ENCODE data around the gene PARVB.

The PARVB gene

DNA sequence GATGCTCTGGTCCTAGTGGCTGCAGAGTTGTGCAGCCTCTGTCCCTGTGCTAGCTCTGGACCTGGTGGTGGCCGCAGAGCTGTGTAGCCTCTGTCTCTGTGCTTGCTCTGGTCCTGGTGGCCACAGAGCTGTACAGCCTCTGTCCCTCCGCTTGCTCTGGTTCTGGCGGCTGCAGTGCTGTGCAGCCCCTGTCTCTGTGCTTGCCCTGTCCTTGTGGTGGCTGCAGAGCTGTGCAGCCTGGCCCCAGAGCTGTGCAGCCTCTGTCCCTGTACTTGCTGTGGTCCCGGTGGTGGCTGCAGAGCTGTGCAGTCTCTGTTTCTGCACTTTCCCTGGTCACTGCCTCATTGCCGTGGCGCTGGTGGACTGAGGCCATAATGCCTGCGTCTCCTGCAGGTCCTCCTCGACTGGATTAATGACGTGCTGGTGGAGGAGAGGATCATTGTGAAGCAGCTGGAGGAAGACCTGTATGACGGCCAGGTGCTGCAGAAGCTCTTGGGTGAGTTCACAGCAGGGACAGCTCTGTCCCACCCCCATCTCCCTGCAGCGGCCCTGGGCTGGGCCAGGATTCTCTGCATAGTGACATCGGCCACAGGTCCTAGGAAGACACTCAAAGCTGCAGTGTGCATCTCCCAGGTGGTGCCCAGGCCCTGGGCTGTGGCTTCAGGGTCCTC, 94.7 kb downstream of the PARVB start:
- H3K4me3 ChIP-seq (ENCODE audit: low read length): no peak overlapping the region
- no peak for DNase-seq (ENCODE audit: low read depth, low spot score)

DNA sequence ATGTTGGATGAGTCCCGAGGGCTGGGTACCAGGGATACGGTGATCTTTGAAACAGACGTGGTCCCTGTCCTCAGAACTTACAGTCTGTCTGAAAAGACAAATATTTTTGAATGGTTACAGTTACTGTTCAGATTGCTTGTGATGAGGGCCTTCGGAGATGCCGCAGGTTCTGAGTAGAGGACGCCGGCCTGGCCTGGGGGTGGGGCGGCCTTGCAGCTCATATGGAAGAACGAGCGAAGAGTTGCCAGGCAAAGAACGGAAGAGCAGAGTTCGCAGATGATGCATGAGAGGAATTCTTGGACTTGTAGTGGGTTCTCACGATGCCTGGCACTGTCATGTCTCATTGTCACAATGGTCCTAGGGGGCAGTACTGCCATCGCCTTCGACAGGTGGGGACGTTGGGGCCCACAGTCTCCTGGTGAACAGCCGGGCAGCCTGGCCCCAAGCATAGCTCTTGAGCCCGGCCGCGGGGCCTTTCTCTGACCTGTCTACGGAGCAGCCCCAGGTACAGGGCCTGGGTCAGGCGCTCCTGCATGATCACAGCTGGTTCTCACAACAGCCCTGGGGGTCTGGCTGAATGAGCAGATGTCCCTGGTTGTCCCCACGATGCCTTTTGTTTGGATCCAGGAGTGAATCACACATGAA, 95.7 kb downstream of the PARVB start:
- no peak overlapping the region for H3K4me3 ChIP-seq (ENCODE audit: low read length)

DNA sequence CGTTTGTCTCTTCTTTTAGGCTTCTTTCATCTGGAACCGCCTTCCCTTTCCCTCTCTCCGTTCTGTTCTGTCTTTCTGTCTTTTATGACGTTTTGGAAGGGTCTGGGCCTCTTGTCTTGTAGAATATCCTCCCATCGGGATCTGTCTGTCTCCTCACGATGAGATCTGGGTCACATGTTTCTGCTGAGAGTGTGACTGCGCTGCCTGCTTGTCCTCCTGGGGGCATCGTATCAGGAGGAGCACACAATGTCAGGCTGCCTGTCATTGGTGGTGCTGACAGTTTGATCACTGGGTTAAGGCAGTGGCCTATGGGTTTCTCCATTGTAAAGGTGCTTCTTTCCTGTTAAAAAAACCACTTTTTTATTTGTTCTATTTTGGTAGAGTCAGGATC, 96.2 kb downstream of the PARVB start:
- peak; percentile 11 for DNase-seq (ENCODE audit: low read depth, low spot score)
- no peak overlapping the region for H3K4me3 ChIP-seq (ENCODE audit: low read length)

More for the DNA sequence above, 95.7 kb downstream of the PARVB start:
- no peak for DNase-seq (ENCODE audit: low read depth, low spot score)

DNA sequence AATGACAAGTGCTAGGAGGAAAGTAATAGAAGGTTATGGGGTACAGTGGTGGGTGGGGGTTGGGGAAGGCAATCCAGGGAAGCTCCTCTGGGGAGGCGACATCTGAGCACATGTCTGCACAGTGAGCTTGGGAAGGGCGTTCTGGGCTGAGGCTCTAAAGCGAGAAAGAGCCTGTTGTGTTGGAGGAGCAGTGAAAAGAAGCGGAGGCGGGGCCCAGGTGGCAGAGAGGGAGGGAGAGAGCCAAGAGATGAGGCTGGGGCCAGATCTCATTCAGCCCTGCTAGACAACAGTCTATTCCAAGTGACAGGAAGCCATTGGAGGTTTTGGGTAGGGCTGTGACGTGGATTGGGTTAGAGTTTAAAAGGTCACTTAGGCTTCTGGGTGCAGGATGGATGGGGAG, 101.3 kb downstream of the PARVB start:
- no peak overlapping the region for H3K4me3 ChIP-seq (ENCODE audit: low read length)
- DNase-seq (ENCODE audit: low read depth, low spot score): no peak

DNA sequence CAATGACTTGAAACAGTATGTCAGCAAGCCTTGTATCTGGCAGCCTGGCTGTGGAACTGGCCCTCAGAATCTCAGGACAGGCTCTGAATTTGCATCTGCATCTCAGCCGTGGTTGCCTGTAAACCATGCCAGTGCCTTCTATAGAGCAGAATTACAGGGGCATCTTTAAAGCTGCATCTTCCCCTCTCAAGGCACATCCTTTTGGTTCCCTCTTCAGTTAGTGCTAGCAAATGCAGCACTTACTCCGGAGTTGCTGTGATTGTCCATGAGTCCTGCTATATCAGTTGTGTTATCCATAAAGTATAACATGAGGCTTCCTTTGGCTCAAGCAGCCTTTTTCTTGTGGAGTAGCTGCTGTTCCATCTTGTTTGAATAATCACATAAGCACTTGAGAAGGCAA, 102.7 kb downstream of the PARVB start:
- DNase-seq (ENCODE audit: low read depth, low spot score): no peak

DNA sequence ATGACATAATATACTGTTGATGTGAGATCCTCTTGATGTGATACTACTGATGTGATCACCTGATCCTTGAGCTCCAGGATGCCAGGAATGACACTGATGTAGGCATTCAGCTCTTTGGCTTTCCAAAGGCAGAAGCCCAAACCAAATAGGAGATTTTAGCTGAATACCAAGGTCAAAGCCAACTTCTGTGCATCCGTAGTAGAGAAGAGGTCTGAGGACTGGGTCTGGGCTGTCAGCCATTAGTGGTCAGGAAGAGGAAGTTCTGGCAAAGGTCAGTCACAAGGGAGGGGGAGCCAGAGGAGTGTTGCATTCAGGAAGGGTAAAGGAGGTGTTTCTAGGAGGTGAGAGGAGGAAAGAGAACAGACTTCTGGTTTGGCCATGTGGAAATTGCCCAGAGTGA, 103.3 kb downstream of the PARVB start:
- no peak for DNase-seq (ENCODE audit: low read depth, low spot score)
- H3K4me3 ChIP-seq (ENCODE audit: low read length): no peak overlapping the region

More for the DNA sequence above, 102.7 kb downstream of the PARVB start:
- H3K4me3 ChIP-seq (ENCODE audit: low read length): no peak overlapping the region

DNA sequence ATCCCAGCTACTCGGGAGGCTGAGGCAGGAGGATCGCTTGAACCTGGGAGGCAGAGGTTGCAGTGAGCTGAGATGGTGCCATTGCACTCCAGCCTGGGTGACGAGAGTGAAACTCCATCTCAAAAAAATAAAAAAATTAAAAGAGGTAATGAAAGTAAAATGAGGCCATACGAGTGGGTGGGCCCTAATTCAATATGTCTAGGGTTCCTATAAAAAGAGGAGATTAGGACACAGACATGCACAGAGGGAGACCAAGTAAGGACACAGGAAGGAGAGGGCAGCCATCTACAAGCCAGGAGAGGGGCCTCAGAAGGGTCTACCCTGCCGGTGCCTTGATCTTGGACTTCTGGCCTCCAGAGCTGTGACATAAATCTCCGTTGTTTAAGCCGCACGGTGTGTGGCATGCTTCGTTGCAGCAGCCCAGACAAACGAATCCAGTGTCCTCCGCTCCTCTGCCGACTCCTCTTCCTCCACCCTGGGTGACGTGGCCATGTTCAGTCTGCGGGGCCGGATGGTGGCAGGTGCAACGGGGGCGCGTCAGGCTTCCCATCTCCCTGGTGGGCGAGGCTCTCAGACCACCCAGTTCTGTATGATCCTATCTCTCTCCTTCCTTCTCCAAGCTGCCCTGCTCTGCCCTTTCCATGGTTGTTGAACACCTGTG, 105.0 kb downstream of the PARVB start:
- no peak overlapping the region for H3K4me3 ChIP-seq (ENCODE audit: low read length)
- DNase-seq (ENCODE audit: low read depth, low spot score): no peak

DNA sequence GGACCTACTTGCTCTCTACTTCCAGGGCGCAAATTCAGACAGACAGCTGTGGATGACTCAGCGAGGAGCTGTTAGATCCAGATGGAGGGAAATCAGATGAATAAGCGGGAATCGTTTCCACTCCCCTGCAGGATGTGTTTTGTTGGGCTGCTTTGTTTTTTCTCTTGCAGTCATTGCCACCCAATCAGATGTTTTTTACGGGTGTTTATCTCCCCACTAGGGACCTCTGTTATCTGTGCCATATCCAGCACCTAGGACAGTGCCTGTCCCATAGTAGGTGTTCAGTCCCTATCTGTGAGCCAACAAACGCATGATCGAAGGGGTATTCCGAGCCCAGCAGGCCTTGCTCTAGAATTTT, 105.5 kb downstream of the PARVB start:
- DNase-seq (ENCODE audit: low read depth, low spot score): no peak

DNA sequence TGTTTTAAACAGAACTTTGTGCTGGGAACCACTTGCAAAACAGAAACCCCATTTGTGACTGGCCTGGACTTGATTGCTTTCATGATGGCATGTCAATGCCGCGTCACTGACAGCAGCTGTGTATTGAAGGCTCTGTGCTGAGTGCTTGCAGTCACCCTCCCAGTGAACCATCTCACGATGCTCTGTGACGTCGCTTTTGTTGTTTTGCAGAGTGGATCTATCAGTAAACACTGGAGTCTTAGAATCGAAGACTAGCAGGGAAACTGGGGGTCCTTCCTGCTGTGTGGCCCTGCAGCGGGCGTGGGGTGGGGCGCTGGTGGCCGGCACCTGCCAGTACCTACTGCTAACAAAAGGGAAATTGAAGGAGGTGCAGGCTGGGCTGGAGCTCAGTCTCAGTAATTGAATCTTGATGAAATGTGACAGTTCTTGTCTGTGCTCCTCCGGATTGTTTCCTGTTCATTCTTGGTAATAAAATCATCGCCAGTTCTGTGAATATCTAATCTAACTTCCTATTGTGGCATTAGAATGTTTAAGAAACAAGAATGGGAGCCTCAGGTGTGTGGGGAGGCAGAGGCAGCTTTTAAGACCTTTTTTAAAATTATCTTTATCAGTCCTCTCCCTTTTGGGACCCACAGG, 106.1 kb downstream of the PARVB start:
- no peak overlapping the region for H3K4me3 ChIP-seq (ENCODE audit: low read length)
- DNase-seq (ENCODE audit: low read depth, low spot score): no peak

More for the DNA sequence above, 105.5 kb downstream of the PARVB start:
- no peak overlapping the region for H3K4me3 ChIP-seq (ENCODE audit: low read length)

DNA sequence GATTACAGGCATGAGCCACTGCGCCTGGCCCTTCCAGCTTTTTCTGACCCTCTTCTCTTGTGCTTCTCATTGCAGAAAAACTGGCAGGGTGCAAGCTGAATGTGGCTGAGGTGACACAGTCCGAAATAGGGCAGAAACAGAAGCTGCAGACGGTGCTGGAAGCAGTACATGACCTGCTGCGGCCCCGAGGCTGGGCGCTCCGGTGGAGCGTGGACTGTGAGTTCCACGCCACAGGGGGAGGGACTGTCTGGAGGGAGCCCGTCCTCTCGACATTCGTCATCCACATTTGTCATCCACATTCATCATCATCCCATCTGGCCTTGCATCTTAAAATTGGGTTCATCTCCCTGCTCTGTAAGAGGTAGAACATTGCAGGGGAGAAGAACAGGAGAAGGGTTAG, 107.3 kb downstream of the PARVB start:
- H3K4me3 ChIP-seq (ENCODE audit: low read length): no peak overlapping the region
- DNase-seq (ENCODE audit: low read depth, low spot score): no peak

DNA sequence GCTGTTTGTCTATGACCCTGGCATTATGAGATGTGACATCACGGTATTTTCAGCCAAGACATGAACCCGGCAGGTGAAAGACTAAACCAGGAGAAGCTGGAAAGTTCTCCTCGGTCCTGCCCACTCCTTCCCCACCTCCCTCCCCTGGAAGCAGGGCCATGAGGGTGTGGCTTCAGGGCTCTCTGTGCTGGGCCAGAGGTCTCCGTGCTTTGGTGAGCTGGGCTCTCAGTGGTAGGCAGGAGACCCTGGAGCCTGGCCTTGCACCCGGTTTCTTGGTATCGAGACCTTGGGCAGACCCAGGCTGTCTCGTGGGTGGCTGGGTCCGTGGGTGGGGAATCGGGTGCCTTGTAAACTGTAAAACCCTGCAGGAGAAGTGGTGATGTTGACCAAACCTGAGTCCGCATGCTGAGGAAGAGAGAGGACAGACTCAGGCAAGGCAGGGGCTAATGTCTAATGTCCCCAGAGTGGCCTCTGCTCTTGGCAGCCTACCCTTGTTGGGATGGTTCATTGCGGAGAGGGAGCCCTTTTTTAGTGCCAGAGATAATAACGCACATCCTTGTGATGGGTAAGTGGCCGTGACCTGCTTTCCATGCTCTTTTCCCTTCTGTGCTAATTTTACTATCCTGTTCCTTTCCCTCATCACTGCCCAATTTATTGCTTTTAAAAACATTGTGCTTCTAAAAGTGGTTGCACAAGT, 108.0 kb downstream of the PARVB start:
- no peak overlapping the region for H3K4me3 ChIP-seq (ENCODE audit: low read length)
- DNase-seq (ENCODE audit: low read depth, low spot score): no peak

DNA sequence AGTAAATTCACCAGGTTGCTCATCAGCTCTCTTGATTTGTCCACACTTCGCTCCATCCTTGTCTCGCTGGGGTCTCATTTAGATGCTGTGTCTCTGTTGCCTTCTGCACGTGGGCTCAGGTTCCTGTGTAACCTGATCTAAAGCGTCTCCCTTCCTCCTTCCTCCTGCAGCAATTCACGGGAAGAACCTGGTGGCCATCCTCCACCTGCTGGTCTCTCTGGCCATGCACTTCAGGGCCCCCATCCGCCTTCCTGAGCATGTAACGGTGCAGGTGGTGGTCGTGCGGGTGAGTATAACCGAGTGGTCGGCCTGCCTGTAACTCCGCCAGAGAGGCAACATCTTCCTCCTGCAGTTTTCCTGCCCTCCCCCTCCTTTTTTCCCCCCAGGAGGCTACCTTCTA, 108.6 kb downstream of the PARVB start:
- no peak overlapping the region for H3K4me3 ChIP-seq (ENCODE audit: low read length)
- DNase-seq (ENCODE audit: low read depth, low spot score): no peak

DNA sequence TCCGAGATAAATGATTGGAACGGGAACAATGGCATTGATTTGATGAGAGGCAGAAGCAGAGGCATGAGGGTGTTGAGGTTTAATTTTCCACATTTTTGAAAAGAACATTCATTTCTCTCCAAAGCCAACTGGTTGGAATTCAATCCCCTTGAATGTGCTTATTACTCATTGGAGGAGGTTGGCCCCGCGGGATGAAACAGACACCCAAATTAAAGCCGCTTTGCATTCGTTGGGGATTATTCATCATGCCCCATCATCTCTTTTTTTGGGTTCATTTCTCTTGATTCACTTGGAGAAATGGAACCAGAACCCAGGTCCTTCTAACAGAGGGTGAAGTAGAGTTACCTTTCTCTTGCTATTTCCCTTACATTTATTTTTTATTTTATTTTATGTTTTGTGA, 109.1 kb downstream of the PARVB start:
- no peak overlapping the region for H3K4me3 ChIP-seq (ENCODE audit: low read length)
- no peak for DNase-seq (ENCODE audit: low read depth, low spot score)

DNA sequence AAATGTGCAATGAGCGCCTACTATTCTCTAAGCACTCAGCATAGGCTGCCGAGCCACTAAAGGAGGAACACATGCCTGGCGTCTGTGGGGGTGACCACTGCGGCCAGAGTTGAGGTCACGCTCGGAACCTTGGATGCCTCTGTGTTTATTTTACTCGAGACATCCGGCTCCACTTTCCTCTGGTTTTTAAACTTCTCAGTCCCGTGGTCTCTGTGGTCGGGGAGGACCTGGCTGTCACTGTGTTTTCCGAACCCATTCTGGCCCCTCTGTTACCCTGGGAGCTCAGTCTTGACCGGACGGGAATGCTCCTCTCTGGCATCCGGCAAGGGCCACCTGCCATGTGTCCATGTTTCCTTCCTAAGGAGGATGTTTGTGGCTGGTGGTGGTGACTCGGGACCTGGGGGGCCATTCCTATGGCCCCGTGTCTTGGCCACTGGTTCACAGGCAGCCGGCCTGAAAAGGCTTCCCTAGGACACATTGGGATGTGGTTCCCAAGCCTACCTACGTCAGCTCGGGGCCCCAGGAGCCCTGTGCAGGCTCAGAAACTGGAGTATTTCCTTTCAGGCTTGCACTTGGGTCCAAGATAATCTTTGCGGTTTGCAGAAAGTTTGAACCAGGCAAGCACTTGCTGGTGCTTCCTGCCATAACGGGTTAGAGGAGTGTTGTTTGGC, 109.9 kb downstream of the PARVB start:
- DNase-seq (ENCODE audit: low read depth, low spot score): no peak
- H3K4me3 ChIP-seq (ENCODE audit: low read length): no peak overlapping the region

DNA sequence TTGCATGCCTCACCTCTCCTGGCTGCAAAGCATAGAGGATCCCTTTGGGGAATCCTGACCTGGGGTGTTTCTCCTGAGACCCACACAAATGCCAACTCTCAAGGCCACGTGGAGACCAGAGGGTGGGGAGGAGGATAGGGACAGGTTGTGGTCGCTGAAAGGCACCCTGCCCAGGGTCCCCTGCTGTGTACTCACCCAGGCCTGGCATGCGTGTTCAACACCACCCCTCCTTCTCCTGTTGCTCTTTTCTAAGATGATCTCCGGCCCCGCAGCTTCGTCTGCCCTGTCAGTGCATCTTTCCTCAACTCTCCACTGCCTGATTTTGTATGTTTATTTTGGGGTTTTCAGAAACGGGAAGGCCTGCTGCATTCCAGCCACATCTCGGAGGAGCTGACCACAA, 112.0 kb downstream of the PARVB start:
- DNase-seq (ENCODE audit: low read depth, low spot score): no peak
- H3K4me3 ChIP-seq (ENCODE audit: low read length): no peak overlapping the region

DNA sequence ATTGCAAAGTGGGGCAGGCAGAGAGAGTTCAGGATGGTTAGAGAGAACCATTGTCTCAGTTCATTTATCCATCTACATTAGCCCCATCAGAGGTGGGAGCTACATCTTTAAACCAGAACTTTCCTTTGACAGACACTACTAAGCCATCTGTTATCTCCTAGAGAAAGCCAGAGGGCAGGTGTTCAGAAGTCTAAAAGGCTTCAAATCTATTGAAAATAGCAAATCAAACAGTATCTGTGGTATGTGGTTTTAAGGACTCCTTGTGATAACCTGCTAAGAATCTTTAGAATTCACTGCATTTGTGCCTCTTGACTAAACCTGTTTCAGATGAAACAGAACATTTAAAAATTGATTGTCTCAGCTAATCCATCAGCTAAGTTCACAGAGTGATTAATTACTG, 112.7 kb downstream of the PARVB start:
- peak; percentile 83 for DNase-seq (ENCODE audit: low read depth, low spot score)
- no peak overlapping the region for H3K4me3 ChIP-seq (ENCODE audit: low read length)

DNA sequence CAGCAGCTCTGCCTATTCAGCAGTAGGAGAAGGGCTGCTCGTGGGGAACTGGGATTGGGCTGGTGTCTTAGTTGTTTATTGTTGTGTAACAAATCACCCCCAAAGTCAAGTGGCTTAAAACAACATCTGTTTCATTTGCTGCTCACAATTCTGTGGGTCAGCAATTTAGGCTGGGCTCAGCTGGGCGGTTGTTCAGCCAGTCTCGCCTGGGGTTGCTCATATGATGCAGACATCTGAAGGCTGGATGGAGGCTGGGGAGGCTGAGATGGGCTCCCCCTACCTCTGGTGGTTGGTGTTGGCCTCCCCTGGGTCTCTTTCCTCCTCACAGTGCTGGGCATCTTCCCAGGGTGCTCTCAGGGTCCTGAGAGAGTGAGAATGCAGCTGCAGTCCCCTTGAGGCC, 113.3 kb downstream of the PARVB start:
- no peak for DNase-seq (ENCODE audit: low read depth, low spot score)
- no peak overlapping the region for H3K4me3 ChIP-seq (ENCODE audit: low read length)

DNA sequence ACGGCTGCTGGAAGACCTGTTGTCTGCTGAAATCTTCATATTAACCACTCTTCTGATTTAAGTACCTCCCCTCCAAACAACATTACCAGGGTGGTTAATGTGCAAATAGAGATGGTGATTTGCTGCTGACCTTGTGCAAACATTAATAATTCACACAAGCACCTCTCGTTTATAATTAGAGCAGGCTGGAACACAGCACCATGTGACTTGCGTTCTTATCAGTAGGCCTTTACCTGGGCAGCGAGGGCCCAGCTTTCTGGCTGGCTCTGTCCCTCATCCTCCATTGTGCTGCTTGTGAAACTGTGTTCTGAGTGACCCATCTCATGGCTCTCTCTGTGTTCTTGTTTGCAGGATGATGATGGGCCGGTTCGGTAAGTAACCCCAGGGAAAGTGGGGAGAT, 115.7 kb downstream of the PARVB start:
- H3K4me3 ChIP-seq (ENCODE audit: low read length): no peak overlapping the region
- DNase-seq (ENCODE audit: low read depth, low spot score): no peak

DNA sequence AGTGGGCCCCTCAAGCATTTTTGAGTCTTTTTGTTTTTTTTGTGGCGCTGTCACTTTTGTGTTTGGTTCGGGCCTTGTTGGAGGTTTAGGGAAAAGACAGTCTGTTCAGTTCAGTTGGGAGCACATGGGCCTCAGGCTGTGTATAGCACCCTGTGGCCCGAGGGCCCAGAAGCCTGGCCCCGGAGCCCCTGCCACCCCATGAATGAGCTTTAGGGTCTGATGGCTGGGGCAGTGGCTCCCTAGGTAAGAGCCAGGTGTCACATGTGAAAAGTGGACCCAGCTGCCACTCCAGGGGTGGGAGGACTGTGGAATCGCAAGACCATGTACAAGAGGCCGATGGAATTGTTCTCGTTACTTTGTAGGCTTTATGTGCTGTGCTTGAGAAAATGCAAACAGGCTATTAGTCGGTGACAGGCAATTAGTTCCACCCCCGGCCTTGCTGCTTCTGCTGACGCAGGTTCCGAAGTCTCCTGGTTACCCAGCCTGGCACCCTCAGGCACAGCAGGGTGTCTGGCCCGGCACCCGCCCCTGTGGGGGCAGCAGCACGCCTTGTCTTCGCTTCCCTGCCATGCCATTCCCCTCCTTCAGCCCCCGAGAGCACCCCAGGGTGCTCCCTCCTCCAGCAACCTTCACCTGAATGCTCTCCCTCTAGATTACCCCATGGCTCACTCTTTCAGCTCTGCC, 118.5 kb downstream of the PARVB start:
- H3K4me3 ChIP-seq (ENCODE audit: low read length): no peak overlapping the region
- DNase-seq (ENCODE audit: low read depth, low spot score): no peak

All from Jurkat, Clone E6-1 (cell line).